ENCODE data around the gene SLC6A6.

GRCh38 chr3:14466179-14466903 lies 63.9 kb downstream of the SLC6A6 start:
- TF ChIP-seq CTCF (optimal IDR thresholded peaks at IDR 0.05 in 1 of 3, IDR thresholded peaks at IDR 0.05 in 1 of 3, conservative IDR thresholded peaks at IDR 0.05 in 1 of 3; ENCODE audit: extremely low read depth in 1 of 3, insufficient read depth in 2 of 3, low read length in 3 of 3) (no peak), EZH2 (IDR thresholded peaks at IDR 0.05; ENCODE audit: low read length) (no peak)
